Activated T-helper 2 cell treated with anti-CD3 and anti-CD28 coated beads, Interferon-gamma antibody, Interleukin-2, Interleukin-4, amounts not matched to agents 10 μg/mL and 5 μg/mL and 100 μg/mL, durations not matched to agents 14 hours and 24 hours and 36 hours (primary cell): Measurements from ENCODE around the gene TNFRSF25. TPM values are rescaled to one million over a fixed set of nuclear protein-coding genes. Genes with fewer than 3 reads are reported as not detected.
"Not testable (repeated sequence)": the region's sequence is repeated elsewhere in the genome, so short reads cannot be mapped to it uniquely, and the experiment has no call there.

ENCODE experiments used
- DNase-seq: peaks from one replicate; pipeline ENCODE4 v3.0.0; 2021; ENCODE audit warnings: low spot score
- H3K27ac Mint-ChIP-seq: one replicate; pipeline ENCODE4 v1.8.0; 2021; ENCODE audit warnings: mixed read lengths
- H3K27me3 Mint-ChIP-seq: one replicate; pipeline ENCODE4 v1.8.0; 2021; ENCODE audit warnings: low read depth, mixed read lengths
- H3K36me3 Mint-ChIP-seq: one replicate; pipeline ENCODE4 v1.8.0; 2021; ENCODE audit warnings: low read depth, mixed read lengths
- H3K4me1 Mint-ChIP-seq: one replicate; pipeline ENCODE4 v1.8.0; 2021; ENCODE audit warnings: low read depth, mixed read lengths
- H3K4me3 Mint-ChIP-seq: one replicate; pipeline ENCODE4 v1.8.0; 2021; ENCODE audit warnings: low read depth, mild to moderate bottlenecking, moderate library complexity, mixed read lengths
- H3K9me3 Mint-ChIP-seq: one replicate; pipeline ENCODE4 v1.8.0; 2021; ENCODE audit warnings: mixed read lengths
- intact Hi-C: fragments of 100-400 bp; cut with micrococcal nuclease; formaldehyde crosslinking; loops from one replicate; pipeline ENCODE4 v1.15.1; 2023
- total RNA-seq: library from RNA; stranded (reverse); gene quantifications from 2 replicates; pipeline ENCODE4 v1.2.3, GENCODE V29; 2022

TNFRSF25 gene
- total RNA-seq, 1 donor from 2014 or later: 89.7 TPM

- no peak overlapping the region for H3K4me3 Mint-ChIP-seq
- H3K4me1 Mint-ChIP-seq: peaks cover 20% of the 10 kb centered on the region
- H3K27me3 Mint-ChIP-seq: peaks cover 34% of the 10 kb centered on the region
- no peaks in the 10 kb centered on the region for H3K9me3 Mint-ChIP-seq
- H3K27ac Mint-ChIP-seq: no peak overlapping the region
- DNase-seq: no peak
- peaks cover 18% of the 10 kb centered on the region for H3K36me3 Mint-ChIP-seq
- intact Hi-C loops: no loop called here
These were observed 9.0 kb downstream of the TNFRSF25 start for GRCh38 chr1:6456800-6457466.

- H3K27me3 Mint-ChIP-seq: peaks cover 36% of the 10 kb centered on the region
- H3K4me1 Mint-ChIP-seq: peaks cover 17% of the 10 kb centered on the region
- not testable (repeated sequence) for H3K9me3 Mint-ChIP-seq, DNase-seq, H3K4me3 Mint-ChIP-seq, H3K36me3 Mint-ChIP-seq, H3K27ac Mint-ChIP-seq
- intact Hi-C loops: loop anchor here (2.0 kb wide), 1 partner anchor 31 kb away; the partner anchor contains the start of gene ESPN
These were observed 10.0 kb downstream of the TNFRSF25 start for GRCh38 chr1:6455752-6456520.

- H3K36me3 Mint-ChIP-seq: peaks cover 4% of the 10 kb centered on the region
- peaks cover 43% of the 10 kb centered on the region for H3K27me3 Mint-ChIP-seq
- H3K4me1 Mint-ChIP-seq: peaks cover 9% of the 10 kb centered on the region
- no peaks in the 10 kb centered on the region for H3K9me3 Mint-ChIP-seq
- no peak for DNase-seq
- no peak overlapping the region for H3K27ac Mint-ChIP-seq
- intact Hi-C loops: loop anchor here (2.0 kb wide), 1 partner anchor 30 kb away; the partner anchor contains the start of gene ESPN
- H3K4me3 Mint-ChIP-seq: no peak overlapping the region
These were observed 10.9 kb downstream of the TNFRSF25 start for GRCh38 chr1:6454856-6455751.

GRCh38 chr1:6453895-6454855 lies 11.8 kb downstream of the TNFRSF25 start:
- peaks cover 50% of the 10 kb centered on the region for H3K27me3 Mint-ChIP-seq
- DNase-seq, H3K27ac Mint-ChIP-seq, H3K36me3 Mint-ChIP-seq, H3K4me3 Mint-ChIP-seq, H3K4me1 Mint-ChIP-seq, H3K9me3 Mint-ChIP-seq: not testable (repeated sequence)
- intact Hi-C loops: loop anchor here (2.0 kb wide), 1 partner anchor 29 kb away; the partner anchor contains the start of gene ESPN

GRCh38 chr1:6450943-6451373 lies 15.0 kb downstream of the TNFRSF25 start:
- peaks cover 4% of the 10 kb centered on the region for H3K36me3 Mint-ChIP-seq
- H3K4me1 Mint-ChIP-seq: peaks cover 11% of the 10 kb centered on the region
- intact Hi-C loops: no loop called here
- H3K27ac Mint-ChIP-seq: no peak overlapping the region
- peaks cover 49% of the 10 kb centered on the region for H3K27me3 Mint-ChIP-seq
- DNase-seq: no peak
- H3K9me3 Mint-ChIP-seq: no peaks in the 10 kb centered on the region
- H3K4me3 Mint-ChIP-seq: no peak overlapping the region

GRCh38 chr1:6450486-6450885 lies 15.5 kb downstream of the TNFRSF25 start:
- H3K27me3 Mint-ChIP-seq: peaks cover 50% of the 10 kb centered on the region
- H3K36me3 Mint-ChIP-seq, intact Hi-C loops, H3K9me3 Mint-ChIP-seq, H3K27ac Mint-ChIP-seq, DNase-seq, H3K4me3 Mint-ChIP-seq: not testable (repeated sequence)
- peaks cover 11% of the 10 kb centered on the region for H3K4me1 Mint-ChIP-seq

- H3K4me3 Mint-ChIP-seq: no peak overlapping the region
- H3K27me3 Mint-ChIP-seq: peaks cover 51% of the 10 kb centered on the region
- no peak overlapping the region for H3K27ac Mint-ChIP-seq
- no peak for DNase-seq
- H3K36me3 Mint-ChIP-seq: peaks cover 4% of the 10 kb centered on the region
- intact Hi-C loops: no loop called here
- H3K4me1 Mint-ChIP-seq: peaks cover 11% of the 10 kb centered on the region
- H3K9me3 Mint-ChIP-seq: no peaks in the 10 kb centered on the region
These were observed 15.9 kb downstream of the TNFRSF25 start for GRCh38 chr1:6450005-6450450.

GRCh38 chr1:6448749-6449631 lies 17.0 kb downstream of the TNFRSF25 start:
- Mint-ChIP-seq H3K9me3 (no peaks in the 10 kb centered on the region), H3K4me3 (peak overlapping the region; percentile 35), H3K36me3 (peaks cover 4% of the 10 kb centered on the region), H3K4me1 (peaks cover 11% of the 10 kb centered on the region), H3K27me3 (peaks cover 51% of the 10 kb centered on the region), H3K27ac (no peak overlapping the region)
- no peak for DNase-seq
- intact Hi-C loops: no loop called here

- Mint-ChIP-seq H3K27me3 (peaks cover 43% of the 10 kb centered on the region), H3K9me3 (no peaks in the 10 kb centered on the region), H3K36me3 (no peaks in the 10 kb centered on the region), H3K4me1 (peaks cover 9% of the 10 kb centered on the region), H3K4me3 (no peak overlapping the region), H3K27ac (no peak overlapping the region)
- no peak for DNase-seq
- intact Hi-C loops: no loop called here
These were observed 17.9 kb downstream of the TNFRSF25 start for GRCh38 chr1:6447818-6448748.

GRCh38 chr1:6447016-6447817 lies 18.8 kb downstream of the TNFRSF25 start:
- peaks cover 9% of the 10 kb centered on the region for H3K4me1 Mint-ChIP-seq
- no peak overlapping the region for H3K27ac Mint-ChIP-seq
- peaks cover 38% of the 10 kb centered on the region for H3K27me3 Mint-ChIP-seq
- no peaks in the 10 kb centered on the region for H3K9me3 Mint-ChIP-seq
- H3K36me3 Mint-ChIP-seq: no peaks in the 10 kb centered on the region
- DNase-seq: no peak
- intact Hi-C loops: no loop called here
- H3K4me3 Mint-ChIP-seq: no peak overlapping the region
